ENCODE data around the gene BRD4.

BRD4 gene

DNA sequence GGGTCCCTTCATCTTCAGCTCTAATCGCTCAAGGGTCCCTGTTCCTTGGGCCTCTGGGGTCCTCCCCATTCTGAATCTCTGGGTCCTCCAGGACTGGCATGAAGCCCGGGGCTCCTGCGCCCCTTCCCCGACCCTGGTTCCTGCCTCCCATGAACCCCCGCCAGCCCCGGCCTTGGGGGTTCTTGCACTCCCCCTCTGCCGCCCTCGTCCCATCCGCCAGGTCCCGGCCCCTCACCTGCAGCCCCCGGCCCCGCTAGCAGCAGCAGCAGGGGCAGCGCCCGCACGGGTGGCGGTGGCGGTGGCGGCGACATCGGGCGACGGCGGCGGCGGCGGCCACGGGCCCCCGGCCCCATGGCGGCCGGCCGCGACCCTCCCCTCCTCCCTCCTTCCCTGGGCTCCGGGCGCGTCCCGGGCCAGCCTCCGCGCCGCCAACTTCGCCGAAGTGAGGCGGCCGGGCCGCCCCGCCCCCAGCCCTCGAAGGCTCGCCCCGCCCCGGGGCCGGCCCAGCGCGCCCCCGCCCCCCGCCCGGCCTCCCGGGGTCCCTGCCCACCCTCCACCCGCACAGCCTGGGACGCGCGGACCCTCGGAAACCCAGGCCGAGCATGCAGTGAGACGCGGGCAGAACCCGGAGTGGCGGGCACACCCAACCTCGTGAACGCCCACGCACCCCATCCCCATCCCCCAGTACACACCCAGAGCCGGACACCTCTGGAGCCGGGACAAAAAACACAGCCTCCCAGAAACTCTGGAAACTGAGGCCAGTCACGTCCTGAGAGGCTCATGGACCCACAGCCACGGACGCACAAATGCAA is 131.6 kb downstream of the BRD4 start, which contains the start of gene NOTCH3 (continued):
- TF ChIP-seq ZBTB26 (tag by site-specific recombination; optimal IDR thresholded peaks at IDR 0.05) (peak; percentile 25), ZNF335 (tag by site-specific recombination; conservative IDR thresholded peaks at IDR 0.05) (peak; percentile 69), KLF9 (tag by site-specific recombination; IDR thresholded peaks at IDR 0.05; ENCODE audit: low read depth) (0 out of 2 replicates have a peak, but pooled peaks have one; percentile 14), ZNF701 (tag by site-specific recombination; IDR thresholded peaks at IDR 0.05) (no peak), PRDM4 (tag by site-specific recombination; IDR thresholded peaks at IDR 0.05) (no peak), ZFP41 (tag by site-specific recombination; IDR thresholded peaks at IDR 0.05; ENCODE audit: borderline replicate concordance) (no peak), ZNF423 (tag by site-specific recombination; IDR thresholded peaks at IDR 0.05) (no peak), EGR2 (tag by site-specific recombination; IDR thresholded peaks at IDR 0.05; ENCODE audit: low read depth) (0 out of 2 replicates have a peak, but pooled peaks have one; percentile 17)

- peak overlapping the region; percentile 71; the same call in 1 of the 2 replicates for H3K27ac ChIP-seq (ENCODE audit: extremely low read depth, low read depth, low read length)
- peaks cover 0 to 26% of the 10 kb centered on the region in 2 experiments; a peak in 1 of 3 replicates for H3K36me3 ChIP-seq (ENCODE audit: control insufficient read depth in 2 of 2, insufficient read depth in 1 of 2, low read length in 2 of 2)
- ChIA-PET CTCF (interaction anchor here (0.9 kb wide), 1 partner anchor 50 kb away, joined by 5 read pairs; no protein-coding TSS in a partner anchor), POLR2A (interaction anchor here (0.6 to 1.2 kb wide), 5 partner anchors 10 to 220 kb away, joined by 3 to 6 read pairs (median 3); no protein-coding TSS in a partner anchor)
- no peaks in the 10 kb centered on the region for H3K9me3 ChIP-seq (ENCODE audit: control insufficient read depth, insufficient read depth, low read depth, low read length)
- H3K4me3 ChIP-seq (ENCODE audit: low read depth, low read length): peak overlapping the region; percentile 62
- no peaks in the 10 kb centered on the region for H3K4me1 ChIP-seq (ENCODE audit: control insufficient read depth, insufficient read depth, low read length)
- TF ChIP-seq SP2 (tag by site-specific recombination; IDR thresholded peaks at IDR 0.05) (no peak), KLF16 (tag by site-specific recombination; IDR thresholded peaks at IDR 0.05) (no peak), ZSCAN23 (tag by site-specific recombination; IDR thresholded peaks at IDR 0.05) (no peak), ZNF112 (tag by site-specific recombination; IDR thresholded peaks at IDR 0.05) (no peak), GLIS2 (tag by site-specific recombination; IDR thresholded peaks at IDR 0.05) (peak; percentile 39), ZNF837 (tag by site-specific recombination; IDR thresholded peaks at IDR 0.05) (no peak), ZNF248 (tag by site-specific recombination; IDR thresholded peaks at IDR 0.05) (no peak), EGR2 (tag by site-specific recombination; IDR thresholded peaks at IDR 0.05; ENCODE audit: low read depth) (no peak), ZNF76 (tag by site-specific recombination; IDR thresholded peaks at IDR 0.05; ENCODE audit: borderline replicate concordance, low read depth) (0 out of 2 replicates have a peak, but pooled peaks have one; percentile 12), ZNF658 (tag by site-specific recombination; IDR thresholded peaks at IDR 0.05) (no peak), ZNF214 (tag by site-specific recombination; IDR thresholded peaks at IDR 0.05; ENCODE audit: borderline replicate concordance) (no peak), ZBTB1 (tag by site-specific recombination; IDR thresholded peaks at IDR 0.05) (no peak), ZNF274 (IDR thresholded peaks at IDR 0.05; ENCODE audit: low read length) (no peak), ZNF274 (tag by site-specific recombination; IDR thresholded peaks at IDR 0.05; ENCODE audit: borderline replicate concordance) (no peak), HIC1 (tag by site-specific recombination; IDR thresholded peaks at IDR 0.05) (no peak), ZNF19 (tag by site-specific recombination; IDR thresholded peaks at IDR 0.05; ENCODE audit: low read depth) (no peak), ZNF645 (tag by site-specific recombination; IDR thresholded peaks at IDR 0.05) (no peak), ZBTB26 (tag by site-specific recombination; optimal IDR thresholded peaks at IDR 0.05) (peak; percentile 53), ZNF37A (tag by site-specific recombination; IDR thresholded peaks at IDR 0.05) (no peak), ZNF621 (tag by site-specific recombination; IDR thresholded peaks at IDR 0.05) (no peak)
These were observed 132.4 kb downstream of the BRD4 start for GRCh38 chr19:15199661-15200552.

Measured in HEK293 (cell line).